NCI-H69 (cell line): Measurements from ENCODE around the gene VAT1L.

Experiments
- DNase-seq: peaks from one replicate; lab custom pipeline; 2025; lab: John Stamatoyannopoulos, UW

Gene VAT1L

DNA sequence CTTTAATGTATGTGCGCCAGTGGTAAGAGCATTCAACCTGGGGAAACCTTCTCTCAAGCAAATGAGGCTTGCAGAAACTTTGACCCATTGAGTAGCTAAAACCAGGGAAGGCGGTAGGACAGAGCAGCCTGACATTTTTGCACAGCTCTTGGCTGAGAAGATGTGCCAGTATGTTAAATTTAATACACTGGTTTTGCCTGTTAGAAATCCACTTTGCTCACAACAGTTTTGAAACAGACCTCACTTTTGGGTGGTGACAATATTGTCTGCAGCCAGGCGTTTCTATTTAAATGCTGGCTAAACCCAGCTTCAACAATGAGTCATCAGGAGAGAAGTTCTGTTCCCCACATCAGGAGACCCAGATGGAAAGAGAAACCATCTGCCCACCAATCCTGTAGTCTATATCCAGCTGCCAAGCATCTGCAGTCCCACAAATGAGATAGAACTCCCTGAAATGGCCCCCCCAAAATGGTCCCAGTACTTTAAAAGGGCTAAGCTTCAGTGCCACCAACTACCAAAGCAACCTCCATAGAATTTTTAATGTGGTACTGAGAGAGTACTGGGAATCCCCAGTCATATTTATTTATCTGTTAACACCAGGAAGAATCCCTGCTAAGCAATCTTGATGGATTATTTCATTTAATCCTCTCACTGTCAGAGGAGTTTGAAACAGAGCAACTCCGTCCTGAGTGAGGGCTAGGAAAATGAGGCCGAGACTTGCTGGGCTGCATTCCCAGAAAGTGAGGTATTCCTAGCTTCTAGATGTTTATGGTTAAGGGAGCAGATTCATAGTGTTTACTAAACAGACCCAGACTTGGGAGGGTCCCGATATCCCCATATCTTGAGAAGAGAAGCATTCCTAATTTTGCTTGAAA, 205.0 kb downstream of the VAT1L start:
- DNase-seq: no peak

GRCh38 chr16:77995843-77996455, 207.6 kb downstream of the VAT1L start:
- no peak for DNase-seq

GRCh38 chr16:77998350-77999023, 210.1 kb downstream of the VAT1L start:
- no peak for DNase-seq

DNA sequence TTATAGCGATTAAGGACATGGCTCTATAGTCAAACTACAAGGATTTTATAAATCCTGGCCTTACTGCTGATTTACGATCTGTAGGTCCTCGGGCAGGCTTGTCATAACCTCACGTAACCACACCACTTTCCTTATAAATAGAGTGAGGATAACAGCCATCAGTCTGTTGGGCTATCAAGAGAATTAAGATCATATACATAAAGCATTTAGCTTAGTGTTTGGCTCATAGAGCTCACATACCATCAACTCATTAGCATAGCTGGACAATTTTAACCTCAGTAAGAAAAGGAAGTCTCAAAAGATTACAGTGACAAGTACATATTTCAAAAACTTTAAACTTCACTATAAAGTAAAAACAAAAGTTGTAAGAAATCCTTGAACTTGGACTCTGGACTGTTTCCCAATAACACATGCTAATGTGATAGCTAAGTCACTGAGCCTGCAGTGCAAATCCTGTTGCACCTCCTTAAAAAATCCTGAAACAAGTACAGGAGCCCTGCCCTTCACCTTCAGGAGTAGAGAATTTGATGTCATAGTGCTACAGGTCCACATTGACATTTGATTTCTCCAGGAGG, 213.2 kb downstream of the VAT1L start:
- DNase-seq: no peak

- peak; percentile 86 for DNase-seq
Observed at GRCh38 chr16:78002915-78003538, 214.7 kb downstream of the VAT1L start.

- no peak for DNase-seq
Observed at GRCh38 chr16:78004517-78004916, 216.2 kb downstream of the VAT1L start.

DNA sequence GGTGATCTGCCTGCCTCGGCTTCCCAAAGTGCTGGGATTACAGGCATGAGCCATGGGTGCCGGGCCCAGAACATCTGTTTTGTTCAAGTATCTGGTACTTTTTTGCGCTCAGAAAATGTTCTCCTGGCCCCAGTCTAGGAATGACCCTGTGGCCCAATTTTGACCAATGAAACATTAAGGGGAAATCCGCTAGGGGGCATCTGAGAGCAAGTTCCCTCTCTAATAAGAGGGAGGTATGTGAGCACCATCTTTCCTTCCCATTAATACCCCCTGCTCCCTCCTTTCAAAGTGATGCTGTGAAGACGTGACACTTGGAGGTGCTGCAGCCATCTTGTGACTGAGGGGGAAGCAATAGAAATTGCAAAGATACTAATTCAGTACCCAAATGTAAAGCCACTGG, 217.5 kb downstream of the VAT1L start:
- DNase-seq: peak; percentile 21

DNA sequence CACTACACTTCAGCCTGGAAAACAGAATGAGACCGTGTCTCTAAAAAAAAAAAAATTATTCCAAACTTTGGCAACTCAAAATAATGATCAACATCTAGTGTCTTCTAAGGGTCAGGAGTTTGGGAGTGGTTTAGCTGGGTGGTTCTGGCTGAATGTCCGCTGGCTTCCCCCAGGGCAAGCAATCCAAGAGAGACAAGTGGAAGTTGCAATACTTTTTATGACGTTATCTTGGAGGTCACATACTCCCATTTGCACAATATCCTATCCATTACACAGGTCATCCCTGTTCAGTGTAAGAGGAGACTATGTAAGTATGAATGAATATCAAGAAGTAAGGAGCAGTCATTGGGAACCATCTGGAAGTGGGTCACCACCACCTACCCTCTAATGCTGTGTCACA, 218.8 kb downstream of the VAT1L start:
- DNase-seq: no peak

GRCh38 chr16:78022347-78023060, 234.1 kb downstream of the VAT1L start, which contains the start of gene CLEC3A:
Gene CLEC3A, plus strand, starts transcription at chr16:78022548. Its CDS starts 79 bp downstream, at chr16:78022627.
- DNase-seq: no peak

- no peak for DNase-seq
Observed at GRCh38 chr16:78024159-78024558, 235.8 kb downstream of the VAT1L start.

- no peak for DNase-seq
Observed at GRCh38 chr16:78025631-78026030, 237.3 kb downstream of the VAT1L start.

GRCh38 chr16:78028018-78028417, 239.7 kb downstream of the VAT1L start:
- no peak for DNase-seq
